Prostate gland (tissue), 2 donors: ENCODE data around the gene KLHL40. TPM values are rescaled to one million over a fixed set of nuclear protein-coding genes. Genes with fewer than 3 reads are reported as not detected.
A peak's percentile ranks its signal among the peaks of the same experiment; 100 is the strongest.

Experiments
- DNase-seq: peaks from one replicate; pipeline ENCODE4 v3.0.0-alpha.2; 2019; ENCODE audit warnings: low spot score
- H3K27ac ChIP-seq, 2 donors: fragments of 200-600 bp; sonication (generic); 2 replicates each; pipeline ENCODE4 v1.5.1; 2017 to 2019
- H3K27me3 ChIP-seq: fragments of 200-600 bp; sonication (generic); replicated peaks from 2 replicates; pipeline ENCODE4 v1.5.1; 2019; ENCODE audit not compliant: insufficient read depth
- H3K36me3 ChIP-seq, 2 donors: fragments of 200-600 bp; sonication (generic); 1 replicate in 1 of 2; 2 replicates in 1 of 2; pipeline versions ENCODE4 v1.5.1 to v1.8.1; 2017 to 2019
- H3K4me1 ChIP-seq: fragments of 200-600 bp; sonication (generic); replicated peaks from 2 replicates; pipeline ENCODE4 v1.5.1; 2019
- H3K4me3 ChIP-seq, 2 donors: fragments of 200-600 bp; sonication (generic); 2 replicates each; pipeline ENCODE4 v1.5.1; 2017 to 2019
- H3K9me3 ChIP-seq: fragments of 200-600 bp; sonication (generic); 2 replicates; pipeline ENCODE4 v1.5.1; 2017
- POLR2A ChIP-seq: fragments of 450-650 bp; IDR thresholded peaks from one replicate; pipeline ENCODE4 v1.6.1; 2016; ENCODE audit warnings: antibody characterized with exemption, mild to moderate bottlenecking
- POLR2AphosphoS5 ChIP-seq: sonication (generic); formaldehyde crosslinking; IDR thresholded peaks from one replicate; pipeline ENCODE4 v1.6.1; 2017; ENCODE audit warnings: antibody characterized with exemption
- whole genome bisulfite sequencing: methylation state at CpG from one replicate; pipeline ENCODE4 v1.1.5; 2018; 5-methylcytosine and 5-hydroxymethylcytosine counted together
- intact Hi-C: fragments of 100-400 bp; cut with DNase I; formaldehyde crosslinking; loops from one replicate; pipeline ENCODE4 v1.14.2; 2022
- total RNA-seq, 2 donors: library from RNA; depleted of rRNA; stranded (reverse); fragments of >200 nt; gene quantifications; one replicate each; pipeline ENCODE4 v1.1.0, GENCODE V29; 2016
- TF ChIP-seq, protein P1 (sequence below), 4 experiments: fragments of 200-600 bp in 2 of 4; fragments of 450-650 bp in 2 of 4; sonication (generic) in 2 of 4; IDR thresholded peaks; 1 replicate in 3 of 4; 2 replicates in 1 of 4; pipeline ENCODE4 v1.5.1; 2016 to 2019; ENCODE audit warnings: antibody characterized with exemption in 4 of 4, mild to moderate bottlenecking in 2 of 4, moderate library complexity in 2 of 4

Gene KLHL40
- total RNA-seq, 2 donors from 2014 or later = 1.2 to 2.9 TPM

- Histone ChIP-seq H3K9me3 (no peaks in the 10 kb centered on the region), H3K27me3 (peaks cover 3% of the 10 kb centered on the region), H3K27ac (no peak overlapping the region), H3K4me3 (no peak overlapping the region), H3K4me1 (no peaks in the 10 kb centered on the region), H3K36me3 (no peaks in the 10 kb centered on the region)
- intact Hi-C loops = no loop called here
- peak; percentile 19 for TF ChIP-seq POLR2AphosphoS5
- TF ChIP-seq, protein P1, sequence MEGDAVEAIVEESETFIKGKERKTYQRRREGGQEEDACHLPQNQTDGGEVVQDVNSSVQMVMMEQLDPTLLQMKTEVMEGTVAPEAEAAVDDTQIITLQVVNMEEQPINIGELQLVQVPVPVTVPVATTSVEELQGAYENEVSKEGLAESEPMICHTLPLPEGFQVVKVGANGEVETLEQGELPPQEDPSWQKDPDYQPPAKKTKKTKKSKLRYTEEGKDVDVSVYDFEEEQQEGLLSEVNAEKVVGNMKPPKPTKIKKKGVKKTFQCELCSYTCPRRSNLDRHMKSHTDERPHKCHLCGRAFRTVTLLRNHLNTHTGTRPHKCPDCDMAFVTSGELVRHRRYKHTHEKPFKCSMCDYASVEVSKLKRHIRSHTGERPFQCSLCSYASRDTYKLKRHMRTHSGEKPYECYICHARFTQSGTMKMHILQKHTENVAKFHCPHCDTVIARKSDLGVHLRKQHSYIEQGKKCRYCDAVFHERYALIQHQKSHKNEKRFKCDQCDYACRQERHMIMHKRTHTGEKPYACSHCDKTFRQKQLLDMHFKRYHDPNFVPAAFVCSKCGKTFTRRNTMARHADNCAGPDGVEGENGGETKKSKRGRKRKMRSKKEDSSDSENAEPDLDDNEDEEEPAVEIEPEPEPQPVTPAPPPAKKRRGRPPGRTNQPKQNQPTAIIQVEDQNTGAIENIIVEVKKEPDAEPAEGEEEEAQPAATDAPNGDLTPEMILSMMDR (IDR thresholded peaks at IDR 0.05) = no peak
- peak; percentile 21 for DNase-seq
- WGBS = 48% methylated on average over 10 of the region's 10 CpGs
These were observed 1.3 kb upstream of the KLHL40 start for GRCh38 chr3:42683875-42684598.

DNA sequence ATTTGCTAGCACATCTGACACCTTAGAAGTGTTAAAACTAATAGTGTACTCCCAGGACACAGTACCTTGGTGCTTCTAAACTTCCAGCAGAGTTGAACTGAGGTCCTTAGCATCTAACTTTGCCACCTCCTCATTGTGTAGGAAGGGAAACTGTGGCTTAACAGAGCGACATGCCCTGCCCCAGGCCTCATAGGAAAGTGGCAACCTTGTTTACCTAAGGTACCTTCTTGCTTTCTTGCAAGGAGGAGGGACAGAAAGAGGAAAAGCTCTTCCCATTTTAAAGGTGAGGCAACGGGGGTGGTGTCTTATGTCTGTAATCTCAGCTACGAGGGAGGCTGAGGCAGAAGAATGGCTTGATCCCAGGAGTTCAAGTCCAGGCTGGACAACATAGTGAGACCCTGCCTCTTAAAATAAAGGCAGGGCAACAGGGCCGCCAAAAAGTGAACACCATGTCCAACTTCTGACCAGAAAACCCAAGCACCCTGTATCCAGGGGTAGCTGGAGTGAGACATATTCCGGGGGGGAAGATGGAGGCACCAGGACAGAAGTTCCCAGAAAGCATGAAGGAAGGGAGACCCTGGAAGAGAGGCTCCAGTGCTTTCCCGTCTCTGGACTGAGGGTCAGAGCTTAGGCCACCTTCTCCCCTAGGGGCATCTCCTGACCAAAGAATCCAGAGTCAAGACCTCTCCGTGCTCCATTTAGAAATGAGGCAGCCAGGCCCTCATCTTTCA, 540 bp upstream of the KLHL40 start:
- intact Hi-C loops = loop anchor here (5.0 kb wide), 1 partner anchor 48 kb away; no protein-coding TSS in a partner anchor
- DNase-seq = no peak
- WGBS = 92% methylated on average over 7 of the region's 7 CpGs

DNA sequence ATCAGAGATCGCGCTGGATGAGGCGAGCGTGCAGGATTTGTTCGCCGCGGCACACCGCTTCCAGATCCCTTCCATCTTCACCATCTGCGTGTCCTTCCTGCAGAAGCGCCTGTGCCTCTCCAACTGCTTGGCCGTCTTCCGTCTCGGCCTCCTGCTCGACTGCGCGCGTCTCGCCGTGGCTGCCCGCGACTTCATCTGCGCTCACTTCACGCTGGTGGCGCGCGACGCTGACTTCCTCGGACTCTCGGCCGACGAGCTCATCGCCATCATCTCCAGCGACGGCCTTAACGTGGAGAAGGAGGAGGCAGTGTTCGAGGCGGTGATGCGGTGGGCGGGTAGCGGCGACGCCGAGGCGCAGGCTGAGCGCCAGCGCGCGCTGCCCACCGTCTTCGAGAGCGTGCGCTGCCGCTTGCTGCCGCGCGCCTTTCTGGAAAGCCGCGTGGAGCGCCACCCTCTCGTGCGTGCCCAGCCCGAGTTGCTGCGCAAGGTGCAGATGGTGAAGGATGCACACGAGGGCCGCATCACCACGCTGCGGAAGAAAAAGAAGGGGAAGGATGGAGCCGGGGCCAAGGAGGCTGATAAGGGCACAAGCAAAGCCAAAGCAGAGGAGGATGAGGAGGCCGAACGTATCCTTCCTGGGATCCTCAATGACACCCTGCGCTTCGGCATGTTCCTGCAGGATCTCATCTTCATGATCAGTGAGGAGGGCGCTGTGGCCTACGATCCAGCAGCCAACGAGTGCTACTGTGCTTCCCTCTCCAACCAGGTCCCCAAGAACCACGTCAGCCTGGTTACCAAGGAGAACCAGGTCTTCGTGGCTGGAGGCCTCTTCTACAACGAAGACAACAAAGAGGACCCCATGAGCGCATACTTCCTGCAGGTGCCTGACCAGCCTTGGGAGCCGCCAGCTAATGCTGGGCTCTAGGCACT, 819 bp downstream of the KLHL40 start:
- no peak overlapping the region for H3K27ac ChIP-seq
- 37% methylated on average over 69 of the region's 80 CpGs for WGBS
- peak overlapping the region in 1 of 2 donors; percentile 6 for H3K4me3 ChIP-seq
- DNase-seq = no peak
- peaks cover 3% of the 10 kb centered on the region for H3K27me3 ChIP-seq
- TF ChIP-seq POLR2AphosphoS5 = no peak
- TF ChIP-seq, protein P1 (IDR thresholded peaks at IDR 0.05) = no peak
- TF ChIP-seq POLR2A = no peak
- no peaks in the 10 kb centered on the region for H3K36me3 ChIP-seq
- H3K9me3 ChIP-seq = no peaks in the 10 kb centered on the region
- intact Hi-C loops = loop anchor here (5.0 kb wide), 1 partner anchor 46 kb away; no protein-coding TSS in a partner anchor
- H3K4me1 ChIP-seq = no peaks in the 10 kb centered on the region

More for the DNA sequence above, 540 bp upstream of the KLHL40 start:
- TF ChIP-seq POLR2A = no peak
- H3K4me3 ChIP-seq = no peak overlapping the region
- H3K9me3 ChIP-seq = no peaks in the 10 kb centered on the region
- no peak overlapping the region for H3K27ac ChIP-seq
- H3K36me3 ChIP-seq = no peaks in the 10 kb centered on the region
- H3K4me1 ChIP-seq = no peaks in the 10 kb centered on the region
- peaks cover 3% of the 10 kb centered on the region for H3K27me3 ChIP-seq

DNA sequence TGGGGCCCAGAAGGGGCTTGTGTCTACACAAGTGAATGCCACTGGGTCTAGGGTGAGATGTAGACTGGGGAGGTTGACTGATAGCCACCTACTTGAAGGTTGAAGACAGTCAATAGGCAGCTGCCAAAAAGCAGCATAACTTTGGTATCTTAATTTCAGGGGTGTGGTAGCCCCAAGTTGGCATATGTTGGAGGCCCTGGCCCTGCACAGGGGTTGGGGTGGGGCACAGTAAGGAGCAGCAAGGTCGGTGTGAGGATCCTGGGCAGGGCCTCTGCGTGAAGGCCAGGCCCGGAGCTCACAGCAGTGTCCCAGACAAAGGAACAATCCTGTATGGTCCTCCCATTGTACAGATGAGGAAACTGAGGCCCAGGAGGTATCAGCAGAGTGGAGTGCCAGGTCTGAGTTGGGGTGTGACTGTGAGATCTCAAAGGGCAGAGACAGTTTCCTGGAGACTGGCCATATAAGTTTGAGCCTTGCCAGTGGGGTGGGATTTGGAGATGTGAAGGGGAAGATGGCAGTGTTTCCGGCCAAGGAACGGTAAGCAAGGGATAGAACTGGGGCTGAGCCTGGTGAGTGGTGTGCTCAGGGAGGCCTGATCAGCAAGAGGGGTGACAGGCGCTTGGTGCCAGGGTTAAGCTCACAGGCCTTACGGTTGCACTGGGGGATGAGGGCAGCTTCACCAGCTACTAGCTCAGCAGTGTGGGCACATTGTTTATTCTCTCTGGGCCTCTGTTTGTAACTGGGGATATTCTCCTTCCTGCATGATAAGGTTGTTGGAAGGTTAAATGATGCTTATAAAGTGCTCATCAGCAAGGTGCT, 1.7 kb downstream of the KLHL40 start:
- no peaks in the 10 kb centered on the region for H3K9me3 ChIP-seq
- no peak overlapping the region for H3K4me3 ChIP-seq
- H3K27me3 ChIP-seq = peaks cover 3% of the 10 kb centered on the region
- intact Hi-C loops = loop anchor here (5.0 kb wide), 1 partner anchor 45 kb away; no protein-coding TSS in a partner anchor
- H3K27ac ChIP-seq = no peak overlapping the region
- TF ChIP-seq POLR2A = no peak
- TF ChIP-seq, protein P1 (IDR thresholded peaks at IDR 0.05) = no peak
- TF ChIP-seq POLR2AphosphoS5 = no peak
- no peaks in the 10 kb centered on the region for H3K4me1 ChIP-seq
- WGBS = 91% methylated on average over 6 of the region's 7 CpGs
- DNase-seq = no peak
- no peaks in the 10 kb centered on the region for H3K36me3 ChIP-seq
